Cardiac fibroblast (primary cell): ENCODE measurements around the gene NF2.

Experiments
- DNase-seq, 2 donors: peaks; one replicate each; pipeline versions ENCODE4 v3.0.0 to v3.0.0-alpha.2; 2010; ENCODE audit warnings: low read depth in 2 of 2
- H3K4me3 ChIP-seq, 2 donors: replicated peaks in 1 of 2; 1 replicate in 1 of 2; 2 replicates in 1 of 2; pipeline ENCODE4 v1.5.1; 2011; ENCODE audit warnings: low read depth in 2 of 2, low read length in 2 of 2, mild to moderate bottlenecking in 2 of 2, moderate library complexity in 1 of 2
- CTCF ChIP-seq: IDR thresholded peaks from one replicate; pipeline ENCODE4 v1.5.1; 2011; ENCODE audit warnings: low read depth, mild to moderate bottlenecking, low read length, inconsistent platforms

The NF2 gene

DNA sequence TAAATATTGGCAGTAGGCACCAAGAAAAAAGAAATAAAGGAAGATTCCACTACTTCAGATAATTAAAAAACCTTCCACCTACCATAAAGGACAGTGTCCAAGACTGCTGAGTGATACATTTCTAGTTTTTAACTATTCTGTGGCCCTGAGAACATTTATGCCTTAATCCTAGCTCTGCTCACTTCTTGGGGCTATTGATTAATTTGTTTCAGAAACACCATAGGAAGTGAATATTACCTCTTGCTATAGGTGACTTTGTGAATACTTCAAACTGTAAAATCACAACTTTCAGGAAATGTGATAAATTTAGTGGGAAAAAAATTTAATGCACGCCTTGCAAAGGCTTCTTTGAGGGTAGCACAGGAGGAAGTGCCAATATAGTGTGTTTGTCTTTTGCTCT is 35.2 kb downstream of the NF2 start:
- no peak overlapping the region for H3K4me3 ChIP-seq
- no peak for TF ChIP-seq CTCF
- DNase-seq, result no peak

DNA sequence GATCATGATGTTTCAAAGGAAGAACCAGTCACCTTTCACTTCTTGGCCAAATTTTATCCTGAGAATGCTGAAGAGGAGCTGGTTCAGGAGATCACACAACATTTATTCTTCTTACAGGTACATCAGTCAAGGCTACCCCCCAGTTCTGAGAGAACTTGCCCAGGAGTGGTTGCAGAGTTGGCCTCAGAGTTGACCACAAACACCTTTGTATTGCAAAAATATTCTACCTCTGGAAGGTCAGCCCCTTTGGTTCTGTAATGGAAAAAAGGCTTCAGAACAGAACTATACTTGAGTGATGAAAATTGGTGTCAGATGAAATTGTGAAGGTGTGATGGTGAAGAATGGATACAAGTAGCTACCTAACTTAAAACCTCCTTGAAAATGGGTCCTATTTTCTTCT is 35.7 kb downstream of the NF2 start:
- TF ChIP-seq CTCF, result no peak
- H3K4me3 ChIP-seq, result no peak overlapping the region
- DNase-seq, result no peak

DNA sequence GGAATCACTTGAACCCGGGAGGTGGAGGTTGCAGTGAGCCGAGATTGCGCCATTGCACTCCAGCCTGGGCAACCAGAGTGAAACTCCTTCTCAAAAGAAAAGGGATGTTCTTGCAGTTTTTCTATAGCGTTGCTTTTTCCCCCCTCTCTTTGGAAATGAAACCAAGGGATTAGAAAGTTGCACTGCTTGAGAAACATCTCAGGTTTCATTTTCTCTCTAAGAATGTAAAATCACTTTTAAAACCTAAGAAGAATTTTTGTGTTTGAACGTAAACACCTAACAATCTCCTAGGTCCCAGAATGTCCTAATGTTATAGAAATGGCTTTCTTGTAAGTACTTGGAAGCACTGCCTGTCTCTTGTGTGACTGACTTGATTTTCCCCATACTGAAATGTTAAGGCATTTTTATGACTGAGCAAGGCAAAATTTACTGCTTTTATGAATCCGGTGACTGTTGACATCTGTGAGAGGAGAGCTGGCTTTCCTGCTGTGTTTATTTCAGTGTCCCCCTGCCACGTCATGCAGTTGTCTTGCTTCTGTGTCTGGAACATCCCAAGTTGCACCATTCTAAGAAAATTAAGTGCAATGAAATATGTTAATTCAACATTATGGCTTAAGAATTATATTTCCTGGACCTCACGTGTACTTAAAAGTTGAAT is 37.7 kb downstream of the NF2 start:
- DNase-seq, result no peak
- no peak for TF ChIP-seq CTCF
- no peak overlapping the region for H3K4me3 ChIP-seq

- TF ChIP-seq CTCF, result no peak
- DNase-seq, result no peak
These were observed 38.4 kb downstream of the NF2 start for GRCh38 chr22:29641700-29642330.

GRCh38 chr22:29642694-29643093 is 39.3 kb downstream of the NF2 start:
- H3K4me3 ChIP-seq, result no peak overlapping the region
- DNase-seq, result no peak
- no peak for TF ChIP-seq CTCF

More at GRCh38 chr22:29641700-29642330, 38.4 kb downstream of the NF2 start:
- H3K4me3 ChIP-seq, result no peak overlapping the region

- no peak for DNase-seq
- H3K4me3 ChIP-seq, result no peak overlapping the region
- TF ChIP-seq CTCF, result no peak
These were observed 44.7 kb downstream of the NF2 start for GRCh38 chr22:29647954-29648737.
